Loucy (cell line): ENCODE results near the gene P2RX3.

Source experiments
- H2AFZ ChIP-seq: fragments of 200-600 bp; sonication (generic); 2 replicates; pipeline ENCODE4 v1.6.0; 2016; ENCODE audit warnings: antibody characterized with exemption, mild to moderate bottlenecking, low read length, moderate library complexity
- H3F3A ChIP-seq: fragments of 200-600 bp; 2 replicates; pipeline ENCODE4 v1.6.0; 2016; ENCODE audit warnings: antibody characterized with exemption, low read depth, mild to moderate bottlenecking
- H3K27me3 ChIP-seq: fragments of 200-600 bp; sonication (generic); 2 replicates; pipeline ENCODE4 v1.6.1; 2014; ENCODE audit warnings: low read length, mild to moderate bottlenecking; ENCODE audit not compliant: insufficient read depth, poor library complexity, severe bottlenecking
- H3K36me3 ChIP-seq: fragments of 200-600 bp; sonication (generic); 2 replicates; pipeline ENCODE4 v1.6.1; 2016; ENCODE audit warnings: low read length; ENCODE audit not compliant: insufficient read depth
- H3K4me1 ChIP-seq: fragments of 200-600 bp; sonication (generic); 2 replicates; pipeline ENCODE4 v1.5.1; 2014; ENCODE audit warnings: low read length, mild to moderate bottlenecking; ENCODE audit not compliant: insufficient read depth, poor library complexity, severe bottlenecking
- H3K4me2 ChIP-seq: fragments of 200-600 bp; sonication (generic); 2 replicates; pipeline ENCODE4 v1.6.0; 2014; ENCODE audit warnings: antibody characterized with exemption, low read length, low read depth, mild to moderate bottlenecking; ENCODE audit not compliant: poor library complexity, severe bottlenecking
- H3K4me3 ChIP-seq: fragments of 200-600 bp; sonication (generic); 2 replicates; pipeline ENCODE4 v1.5.1; 2014; ENCODE audit warnings: low read length, mild to moderate bottlenecking, mixed read lengths; ENCODE audit not compliant: poor library complexity, severe bottlenecking
- H3K79me2 ChIP-seq: fragments of 200-600 bp; sonication (generic); 2 replicates; pipeline ENCODE4 v1.6.1; 2014; ENCODE audit warnings: low read length; ENCODE audit not compliant: insufficient read depth
- H3K9ac ChIP-seq: fragments of 200-600 bp; sonication (generic); 2 replicates; pipeline ENCODE4 v1.6.0; 2014; ENCODE audit warnings: mild to moderate bottlenecking, low read depth, low read length, moderate library complexity; ENCODE audit not compliant: poor library complexity, severe bottlenecking
- H3K9me2 ChIP-seq: fragments of 200-600 bp; sonication (generic); replicated peaks from 2 replicates; pipeline ENCODE4 v1.6.1; 2016; ENCODE audit warnings: low read depth, low read length, mixed read lengths
- H3K9me3 ChIP-seq: fragments of 200-600 bp; sonication (generic); 2 replicates; pipeline ENCODE4 v1.6.1; 2014; ENCODE audit warnings: mild to moderate bottlenecking, antibody characterized with exemption, low read length, low read depth; ENCODE audit not compliant: insufficient read depth
- H4K20me1 ChIP-seq: fragments of 200-600 bp; sonication (generic); 2 replicates; pipeline ENCODE4 v1.6.0; 2014; ENCODE audit warnings: antibody characterized with exemption, low read length, mild to moderate bottlenecking; ENCODE audit not compliant: insufficient read depth, poor library complexity, severe bottlenecking
- CTCF ChIP-seq: fragments of 200-600 bp; sonication (generic); conservative IDR thresholded peaks from 2 replicates; pipeline ENCODE4 v1.5.1; 2014; ENCODE audit warnings: mild to moderate bottlenecking, antibody characterized with exemption, low read length
- EZH2phosphoT487 ChIP-seq: fragments of 200-600 bp; IDR thresholded peaks from 2 replicates; pipeline ENCODE4 v1.6.1; 2018; ENCODE audit warnings: antibody characterized with exemption, mild to moderate bottlenecking, moderate library complexity, borderline replicate concordance

P2RX3 gene

GRCh38 chr11:57394203-57394965 lies 56.2 kb downstream of the P2RX3 start:
- no peak for TF ChIP-seq EZH2phosphoT487
- TF ChIP-seq CTCF, result no peak
- Histone ChIP-seq H3K4me3 (no peak overlapping the region), H3K27me3 (no peaks in the 10 kb centered on the region), H3K79me2 (no peaks in the 10 kb centered on the region), H3K9me3 (no peaks in the 10 kb centered on the region), H3K9me2 (no peaks in the 10 kb centered on the region), H3K9ac (no peak overlapping the region), H2AFZ (no peak overlapping the region), H3K4me2 (no peak overlapping the region), H3F3A (no peaks in the 10 kb centered on the region), H3K4me1 (peaks cover 21% of the 10 kb centered on the region), H4K20me1 (no peaks in the 10 kb centered on the region), H3K36me3 (no peaks in the 10 kb centered on the region)

- TF ChIP-seq EZH2phosphoT487, result no peak
- H3K4me1 ChIP-seq, result peaks cover 16% of the 10 kb centered on the region
- no peak overlapping the region for H3K9ac ChIP-seq
- no peaks in the 10 kb centered on the region for H3K27me3 ChIP-seq
- H3F3A ChIP-seq, result no peaks in the 10 kb centered on the region
- no peaks in the 10 kb centered on the region for H3K9me3 ChIP-seq
- no peaks in the 10 kb centered on the region for H3K36me3 ChIP-seq
- no peaks in the 10 kb centered on the region for H4K20me1 ChIP-seq
- no peak overlapping the region for H2AFZ ChIP-seq
- H3K4me2 ChIP-seq, result no peak overlapping the region
- H3K4me3 ChIP-seq, result no peak overlapping the region
- no peaks in the 10 kb centered on the region for H3K9me2 ChIP-seq
- no peaks in the 10 kb centered on the region for H3K79me2 ChIP-seq
Observed at GRCh38 chr11:57395905-57396623, 57.9 kb downstream of the P2RX3 start.

GRCh38 chr11:57396744-57397143 lies 58.6 kb downstream of the P2RX3 start:
- no peak for TF ChIP-seq EZH2phosphoT487
- no peak for TF ChIP-seq CTCF
- no peaks in the 10 kb centered on the region for H3F3A ChIP-seq
- no peaks in the 10 kb centered on the region for H3K79me2 ChIP-seq
- no peak overlapping the region for H3K9ac ChIP-seq
- H2AFZ ChIP-seq, result no peak overlapping the region
- H3K9me2 ChIP-seq, result no peaks in the 10 kb centered on the region
- H3K36me3 ChIP-seq, result no peaks in the 10 kb centered on the region
- no peaks in the 10 kb centered on the region for H4K20me1 ChIP-seq
- H3K4me1 ChIP-seq, result peaks cover 10% of the 10 kb centered on the region
- H3K4me3 ChIP-seq, result no peak overlapping the region
- no peak overlapping the region for H3K4me2 ChIP-seq
- no peaks in the 10 kb centered on the region for H3K9me3 ChIP-seq
- no peaks in the 10 kb centered on the region for H3K27me3 ChIP-seq
